ENCODE results near the gene NEK2.
A peak's percentile ranks its signal among the peaks of the same experiment; 100 is the strongest.
"Not testable (repeated sequence)": the region's sequence is repeated elsewhere in the genome, so short reads cannot be mapped to it uniquely, and the experiment has no call there.

Gene NEK2

DNA sequence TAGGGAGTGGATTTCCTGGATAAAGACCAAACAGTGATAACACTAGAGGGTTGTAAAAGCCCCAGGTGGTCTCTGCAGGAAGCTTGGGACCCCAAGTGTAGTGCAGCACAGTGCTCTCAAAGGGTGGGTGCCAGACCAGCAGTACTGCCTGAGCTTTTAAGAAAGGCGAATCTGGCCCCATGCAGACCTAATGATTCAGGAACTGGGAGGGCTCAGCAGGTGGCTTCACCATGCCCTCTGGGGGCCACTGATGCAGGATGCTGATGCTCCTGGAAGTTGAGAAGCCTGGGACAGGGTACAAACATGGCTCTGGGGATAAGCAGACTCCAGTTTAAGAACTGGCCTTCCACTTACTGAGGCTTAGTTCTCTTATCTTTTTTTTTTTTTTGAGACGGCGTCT is 29.1 kb upstream of the NEK2 start:
- Mint-ChIP-seq H3K4me3 (no peak overlapping the region), H3K9me3 (no peaks in the 10 kb centered on the region), H3K36me3 (no peaks in the 10 kb centered on the region), H3K27ac (no peak overlapping the region), H3K4me1 (peaks cover 6% of the 10 kb centered on the region), H3K27me3 (peaks cover 2% of the 10 kb centered on the region)
- DNase-seq (ENCODE audit: low spot score in 2 of 2) (no peak), ATAC-seq (ENCODE audit: low read depth) (no peak)

DNA sequence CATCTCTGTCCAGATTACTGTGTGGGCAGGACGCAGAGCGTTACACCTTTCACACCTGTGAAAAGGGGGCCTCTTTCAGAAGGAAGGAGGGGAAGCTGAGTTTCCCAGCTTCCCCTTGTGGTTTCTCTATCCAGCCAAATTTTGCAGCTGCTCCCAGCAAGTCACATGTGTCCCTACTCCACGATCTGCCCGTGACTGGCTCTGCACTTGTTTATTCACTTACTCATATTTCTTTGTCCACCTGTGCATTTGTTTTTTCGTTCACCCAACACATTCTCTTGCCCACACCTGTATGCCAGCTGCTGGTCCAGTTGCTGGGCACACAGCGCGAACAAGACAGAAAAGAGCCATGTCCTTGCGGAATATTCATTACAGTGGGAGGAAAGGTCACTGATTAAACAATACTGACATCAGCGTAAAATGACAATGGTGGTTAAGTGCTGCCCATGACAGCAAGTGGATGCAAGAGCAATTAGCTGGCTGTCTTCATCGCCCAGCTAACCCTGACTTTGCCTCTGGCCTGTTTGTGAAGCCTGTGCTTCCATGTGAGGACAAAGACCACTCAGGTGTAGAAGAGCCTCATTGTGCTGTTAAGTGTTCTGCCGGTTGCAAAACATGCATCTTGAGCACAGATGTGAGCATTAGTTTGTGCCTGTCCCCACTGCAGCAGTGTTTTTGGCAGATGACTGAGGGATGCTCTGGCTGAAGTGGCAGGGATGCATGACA is 28.6 kb upstream of the NEK2 start:
- no peak for ATAC-seq (ENCODE audit: low read depth)
- H3K9me3 Mint-ChIP-seq = no peaks in the 10 kb centered on the region
- no peaks in the 10 kb centered on the region for H3K36me3 Mint-ChIP-seq
- H3K27ac Mint-ChIP-seq = no peak overlapping the region
- peaks cover 2% of the 10 kb centered on the region for H3K27me3 Mint-ChIP-seq
- peaks cover 9% of the 10 kb centered on the region for H3K4me1 Mint-ChIP-seq
- no peak overlapping the region for H3K4me3 Mint-ChIP-seq
- DNase-seq (ENCODE audit: low spot score in 2 of 2) = no peak

DNA sequence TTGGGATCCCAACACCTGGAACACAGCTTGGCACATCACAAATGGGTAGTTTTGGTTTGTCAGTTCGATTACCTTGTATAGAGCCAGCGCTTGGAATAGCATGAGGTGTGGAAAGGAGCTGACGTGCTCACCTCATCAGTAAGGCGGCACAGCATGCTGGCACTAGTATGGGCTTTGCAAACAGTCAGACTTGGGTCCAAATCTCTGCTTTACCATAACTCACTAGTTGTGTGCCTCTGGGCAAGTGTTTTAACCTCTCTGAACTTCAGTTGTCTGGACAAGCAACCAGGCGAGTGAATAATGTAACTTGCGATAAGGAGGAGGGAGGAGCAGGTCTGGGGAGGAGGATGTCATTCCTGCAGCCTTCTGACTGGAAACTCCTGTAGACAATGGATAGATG is 26.3 kb upstream of the NEK2 start:
- DNase-seq (ENCODE audit: low spot score in 2 of 2) (no peak), ATAC-seq (ENCODE audit: low read depth) (no peak)
- Mint-ChIP-seq H3K36me3 (no peaks in the 10 kb centered on the region), H3K27ac (no peak overlapping the region), H3K27me3 (peaks cover 2% of the 10 kb centered on the region), H3K4me1 (peaks cover 26% of the 10 kb centered on the region), H3K4me3 (no peak overlapping the region), H3K9me3 (no peaks in the 10 kb centered on the region)

DNA sequence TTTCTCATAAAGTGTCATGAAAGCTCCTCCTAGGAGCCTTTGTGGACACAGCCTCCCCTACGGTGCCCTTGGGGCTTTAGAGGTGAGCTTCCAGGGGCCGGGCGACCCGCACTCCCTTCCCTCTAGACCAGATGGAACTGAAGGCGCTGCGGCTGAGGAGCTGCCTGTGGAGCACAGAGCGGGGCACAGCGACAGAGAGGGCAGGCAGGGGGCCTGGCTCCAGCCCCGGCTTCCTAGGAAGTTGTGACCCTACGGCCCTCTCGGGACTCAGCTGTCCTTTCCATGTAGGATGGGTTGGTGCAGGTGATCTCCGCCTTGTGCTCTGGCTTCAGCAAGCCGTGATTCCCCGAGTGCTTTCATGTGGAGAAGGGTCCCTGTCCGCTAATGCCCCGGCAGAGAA is 23.6 kb upstream of the NEK2 start:
- H3K36me3 Mint-ChIP-seq = no peaks in the 10 kb centered on the region
- no peak overlapping the region for H3K27ac Mint-ChIP-seq
- peak overlapping the region; percentile 68 for H3K4me3 Mint-ChIP-seq
- peaks cover 38% of the 10 kb centered on the region for H3K4me1 Mint-ChIP-seq
- no peaks in the 10 kb centered on the region for H3K9me3 Mint-ChIP-seq
- ATAC-seq (ENCODE audit: low read depth) = no peak
- DNase-seq (ENCODE audit: low spot score in 2 of 2) = no peak
- peaks cover 2% of the 10 kb centered on the region for H3K27me3 Mint-ChIP-seq

DNA sequence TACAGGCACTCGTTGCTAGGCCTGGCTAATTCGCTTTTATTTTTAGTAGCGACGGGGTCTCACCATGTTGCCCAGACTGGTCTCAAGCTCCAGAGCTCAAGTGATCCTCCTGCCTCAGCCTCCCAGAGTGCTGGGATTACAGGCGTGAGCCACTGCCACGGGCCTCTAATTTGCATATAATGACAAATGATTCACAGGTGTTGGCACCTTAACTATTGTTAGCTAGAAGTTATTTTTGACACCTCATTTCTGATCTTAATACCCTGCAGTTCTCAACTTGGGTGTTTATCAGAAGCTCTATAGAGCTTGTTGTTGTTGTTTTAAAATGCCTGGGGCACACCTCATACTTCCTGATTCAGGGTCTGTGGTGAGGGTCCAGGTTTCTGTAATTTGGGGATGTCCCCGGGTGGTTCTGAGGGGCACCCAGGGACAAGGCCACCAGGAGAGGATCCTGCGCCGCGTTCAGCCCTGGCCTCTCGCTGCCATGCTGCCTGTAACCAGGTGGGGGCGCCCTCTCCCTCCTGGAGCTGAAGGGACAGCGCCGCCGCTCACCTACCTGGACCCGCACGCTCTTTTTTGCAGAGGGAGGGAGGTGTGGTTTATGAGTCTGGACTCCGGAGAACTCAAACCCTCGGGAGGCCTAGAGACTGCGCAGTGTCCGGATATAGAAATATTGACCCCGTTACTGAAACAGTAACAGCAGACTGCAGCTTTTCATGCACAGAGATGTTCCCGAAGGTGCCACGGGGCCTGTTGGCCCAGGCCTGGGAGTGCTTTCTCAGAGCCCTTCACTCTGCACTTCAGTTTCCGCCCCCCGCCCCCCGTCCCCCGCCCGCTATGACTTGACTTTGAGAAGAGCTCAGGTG is 23.0 kb upstream of the NEK2 start:
- Mint-ChIP-seq H3K4me3 (peak overlapping the region; percentile 68), H3K4me1 (peaks cover 38% of the 10 kb centered on the region), H3K27me3 (peaks cover 2% of the 10 kb centered on the region), H3K36me3 (no peaks in the 10 kb centered on the region), H3K27ac (peak overlapping the region; percentile 72), H3K9me3 (no peaks in the 10 kb centered on the region)
- ATAC-seq (ENCODE audit: low read depth) = peak; percentile 45
- DNase-seq (ENCODE audit: low spot score in 2 of 2) = peak; percentile 79 to 85

DNA sequence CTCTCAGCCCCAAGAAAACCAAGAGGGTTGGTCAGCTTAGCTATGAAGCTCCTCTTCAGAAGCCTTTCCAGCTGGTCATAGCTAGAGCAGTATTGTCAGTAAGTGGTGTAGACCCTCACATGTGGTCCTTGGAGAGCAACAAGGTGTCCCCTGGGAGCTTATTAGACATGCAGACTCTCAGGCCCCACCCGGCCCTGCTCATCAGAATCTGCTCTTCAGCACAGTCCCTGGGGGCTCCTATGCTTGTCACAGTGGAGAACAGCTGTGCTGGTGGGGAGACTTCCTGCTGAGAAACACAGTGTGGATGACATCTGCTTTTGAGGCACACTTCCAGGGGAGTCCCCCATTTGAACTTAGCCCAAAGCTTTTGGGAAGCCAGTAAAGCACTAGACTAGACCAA is 21.9 kb upstream of the NEK2 start:
- Mint-ChIP-seq H3K27me3 (peaks cover 2% of the 10 kb centered on the region), H3K4me3 (peak overlapping the region; percentile 64), H3K9me3 (no peaks in the 10 kb centered on the region), H3K36me3 (no peaks in the 10 kb centered on the region), H3K4me1 (peaks cover 38% of the 10 kb centered on the region), H3K27ac (peak overlapping the region; percentile 18)
- DNase-seq (ENCODE audit: low spot score in 2 of 2) = peak; percentile 64
- ATAC-seq (ENCODE audit: low read depth) = peak; percentile 92

DNA sequence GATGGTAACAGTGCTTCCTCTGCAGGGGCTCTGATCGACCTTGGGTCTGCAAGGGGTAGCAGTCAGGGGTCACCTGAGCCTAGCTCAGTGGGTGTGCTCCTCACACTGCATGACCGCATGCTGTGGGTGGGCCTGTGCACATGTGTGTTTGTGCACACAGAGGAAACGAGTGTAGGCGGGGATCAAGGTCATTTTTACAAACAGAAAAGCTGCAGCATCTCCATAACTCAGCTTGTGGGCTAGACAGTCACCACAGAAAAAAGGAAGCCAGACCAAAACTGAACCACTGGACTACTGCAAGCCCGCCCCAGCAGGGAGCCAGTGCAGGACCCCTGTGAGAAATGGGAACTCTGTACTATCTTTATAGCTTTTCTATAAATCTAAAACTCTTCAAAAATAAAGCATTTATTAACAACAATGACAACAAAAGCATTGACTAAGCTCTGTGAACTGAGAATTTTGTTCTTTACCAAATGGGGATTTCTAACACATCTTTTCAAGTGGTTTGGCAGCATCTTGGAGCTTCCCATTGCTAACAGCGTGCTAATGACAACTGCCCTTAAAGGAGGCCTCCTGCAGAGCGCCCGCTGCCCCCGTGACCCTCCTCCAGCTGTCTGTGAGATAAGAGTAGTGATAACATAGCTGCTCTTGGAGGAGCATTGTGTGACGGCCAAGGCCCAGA is 19.9 kb upstream of the NEK2 start:
- peaks cover 38% of the 10 kb centered on the region for H3K4me1 Mint-ChIP-seq
- H3K9me3 Mint-ChIP-seq = no peaks in the 10 kb centered on the region
- DNase-seq (ENCODE audit: low spot score in 2 of 2) (no peak), ATAC-seq (ENCODE audit: low read depth) (peak; percentile 24)
- H3K36me3 Mint-ChIP-seq = no peaks in the 10 kb centered on the region
- H3K4me3 Mint-ChIP-seq = peak overlapping the region; percentile 59
- H3K27me3 Mint-ChIP-seq = no peaks in the 10 kb centered on the region
- H3K27ac Mint-ChIP-seq = peak overlapping the region; percentile 70

DNA sequence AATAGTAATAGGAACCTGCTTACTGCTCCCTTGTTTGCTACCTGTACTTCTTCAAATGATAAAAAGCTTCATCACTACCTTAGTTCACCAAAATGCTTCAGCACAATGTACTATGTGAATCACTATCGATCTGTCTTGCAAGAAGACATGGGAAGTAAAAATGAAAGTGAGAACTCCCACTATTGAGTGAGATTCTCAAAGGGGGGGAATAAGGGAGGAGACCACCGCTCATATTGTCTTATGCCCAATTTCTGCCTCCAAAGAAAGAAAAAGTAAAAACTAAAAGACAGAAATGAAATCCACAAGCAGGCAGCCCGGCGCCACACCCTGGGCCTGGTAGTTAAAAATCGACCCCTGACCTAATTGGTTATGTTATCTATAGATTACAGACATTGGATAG is 18.5 kb upstream of the NEK2 start:
- not testable (repeated sequence) for ATAC-seq (ENCODE audit: low read depth); H3K9me3 Mint-ChIP-seq; H3K4me3 Mint-ChIP-seq; H3K36me3 Mint-ChIP-seq; DNase-seq (ENCODE audit: low spot score in 2 of 2); H3K27me3 Mint-ChIP-seq; H3K27ac Mint-ChIP-seq
- peaks cover 33% of the 10 kb centered on the region for H3K4me1 Mint-ChIP-seq

DNA sequence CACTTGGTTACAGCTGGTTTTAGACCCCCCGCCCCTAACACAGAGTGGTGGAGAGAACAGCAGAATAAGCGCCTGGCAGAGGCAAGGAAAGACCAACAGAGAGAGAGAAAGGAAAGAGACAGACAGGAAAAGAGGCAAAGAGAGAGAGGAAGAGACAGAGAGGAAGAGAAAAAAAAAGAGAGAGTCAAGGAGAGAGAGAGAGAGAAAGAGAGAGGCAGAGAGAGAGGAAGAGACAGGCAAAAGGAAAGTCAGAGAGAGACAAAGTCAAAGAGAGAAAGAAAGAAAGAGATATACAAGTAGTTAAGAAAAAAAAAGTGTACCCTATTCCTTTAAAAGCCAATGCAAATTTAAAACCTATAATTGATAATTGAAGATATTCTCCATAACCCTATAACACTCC is 13.0 kb upstream of the NEK2 start:
- Mint-ChIP-seq H3K4me3 (no peak overlapping the region), H3K36me3 (no peaks in the 10 kb centered on the region), H3K27ac (peak overlapping the region; percentile 14)

DNA sequence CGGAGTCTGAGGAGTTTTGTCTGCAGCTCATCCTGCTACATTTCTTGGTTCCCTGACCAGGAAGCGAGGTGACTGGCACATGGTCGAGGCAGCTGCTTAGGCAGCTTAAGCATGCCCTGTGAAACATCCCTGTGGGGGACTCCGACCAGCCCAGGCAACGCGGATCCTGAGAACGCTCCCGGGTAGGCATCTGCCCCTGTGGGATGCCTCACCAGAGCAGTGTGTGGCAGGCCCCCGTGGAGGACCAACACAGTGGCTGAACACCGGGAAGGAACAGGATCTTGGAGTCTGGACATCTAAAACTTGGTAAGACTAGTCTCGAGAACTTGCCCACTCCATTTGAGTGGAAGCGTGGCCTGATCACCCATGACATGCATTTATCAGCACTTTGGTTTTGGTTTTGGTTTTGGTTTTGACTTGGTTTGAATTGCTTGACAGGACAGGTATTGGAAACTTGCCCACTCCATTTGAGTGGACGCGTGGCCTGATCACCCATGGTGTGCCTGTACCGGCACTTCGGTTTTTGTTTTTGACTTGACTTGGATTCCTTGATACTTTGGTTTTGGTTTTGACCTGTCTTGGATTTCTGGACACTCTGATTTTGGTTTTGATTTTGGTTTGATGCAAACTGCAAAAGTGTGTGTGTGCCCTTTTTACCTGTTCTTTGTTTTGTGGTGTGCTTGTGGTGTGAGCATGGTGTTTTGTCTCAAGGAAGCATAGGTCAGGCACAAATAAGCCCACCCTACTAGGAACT is 12.2 kb upstream of the NEK2 start:
- no peaks in the 10 kb centered on the region for H3K27me3 Mint-ChIP-seq
- no peak for ATAC-seq (ENCODE audit: low read depth)
- peak overlapping the region; percentile 75 for H3K4me3 Mint-ChIP-seq
- DNase-seq (ENCODE audit: low spot score in 2 of 2) = no peak
- H3K36me3 Mint-ChIP-seq = no peaks in the 10 kb centered on the region
- peaks cover 25% of the 10 kb centered on the region for H3K4me1 Mint-ChIP-seq
- peak overlapping the region; percentile 14 for H3K27ac Mint-ChIP-seq
- no peaks in the 10 kb centered on the region for H3K9me3 Mint-ChIP-seq

More for the DNA sequence above, 13.0 kb upstream of the NEK2 start:
- no peaks in the 10 kb centered on the region for H3K9me3 Mint-ChIP-seq
- DNase-seq (ENCODE audit: low spot score in 2 of 2) = no peak
- no peaks in the 10 kb centered on the region for H3K27me3 Mint-ChIP-seq
- peaks cover 18% of the 10 kb centered on the region for H3K4me1 Mint-ChIP-seq
- no peak for ATAC-seq (ENCODE audit: low read depth)

DNA sequence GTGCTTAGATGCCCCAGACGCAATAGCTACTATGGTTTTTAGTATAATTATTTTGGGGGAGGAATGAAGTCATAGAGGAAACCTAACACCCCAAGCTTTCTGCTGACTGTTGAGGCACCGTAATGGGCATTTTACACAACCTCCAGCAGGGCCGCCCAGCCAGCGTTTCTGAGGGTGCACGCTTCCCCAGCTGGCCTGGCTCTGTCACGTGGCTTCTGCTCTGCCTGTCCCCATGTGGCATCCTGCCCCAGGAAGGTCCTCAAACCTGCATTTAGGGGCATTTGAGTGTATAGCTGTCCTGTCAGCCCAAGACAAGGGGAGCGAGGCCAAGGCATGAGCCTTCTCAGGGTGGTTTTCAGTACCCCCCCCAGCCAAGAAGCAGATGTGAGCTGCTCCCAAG is 10.4 kb upstream of the NEK2 start:
- no peak for DNase-seq (ENCODE audit: low spot score in 2 of 2)
- H3K4me1 Mint-ChIP-seq = peaks cover 28% of the 10 kb centered on the region
- H3K27me3 Mint-ChIP-seq = no peaks in the 10 kb centered on the region
- ATAC-seq (ENCODE audit: low read depth) = no peak
- no peaks in the 10 kb centered on the region for H3K9me3 Mint-ChIP-seq
- H3K36me3 Mint-ChIP-seq = no peaks in the 10 kb centered on the region
- no peak overlapping the region for H3K27ac Mint-ChIP-seq
- H3K4me3 Mint-ChIP-seq = no peak overlapping the region

DNA sequence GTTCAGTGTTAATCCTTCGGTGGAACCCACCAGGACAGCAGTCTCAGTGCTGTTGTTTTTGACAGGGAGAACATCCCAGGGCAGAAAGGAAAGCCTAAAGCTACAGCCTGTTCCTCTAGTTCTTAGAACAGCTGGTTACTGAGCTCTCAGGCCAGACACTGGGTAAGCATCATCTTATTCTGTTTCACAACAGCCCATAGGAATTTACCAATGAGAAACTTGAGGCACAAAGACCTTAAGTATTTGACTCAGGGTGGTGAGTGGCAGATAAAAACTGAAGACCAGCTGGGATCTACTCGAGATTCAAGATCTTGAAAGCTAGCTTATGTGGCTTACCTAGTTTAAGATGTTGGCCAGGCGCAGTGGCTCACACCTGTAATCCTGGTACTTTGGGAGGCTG is 9.4 kb upstream of the NEK2 start:
- ATAC-seq (ENCODE audit: low read depth) (no peak), DNase-seq (ENCODE audit: low spot score in 2 of 2) (no peak)
- no peak overlapping the region for H3K27ac Mint-ChIP-seq
- H3K4me3 Mint-ChIP-seq = no peak overlapping the region
- no peaks in the 10 kb centered on the region for H3K27me3 Mint-ChIP-seq
- H3K4me1 Mint-ChIP-seq = peaks cover 29% of the 10 kb centered on the region
- H3K36me3 Mint-ChIP-seq = no peaks in the 10 kb centered on the region
- no peaks in the 10 kb centered on the region for H3K9me3 Mint-ChIP-seq

DNA sequence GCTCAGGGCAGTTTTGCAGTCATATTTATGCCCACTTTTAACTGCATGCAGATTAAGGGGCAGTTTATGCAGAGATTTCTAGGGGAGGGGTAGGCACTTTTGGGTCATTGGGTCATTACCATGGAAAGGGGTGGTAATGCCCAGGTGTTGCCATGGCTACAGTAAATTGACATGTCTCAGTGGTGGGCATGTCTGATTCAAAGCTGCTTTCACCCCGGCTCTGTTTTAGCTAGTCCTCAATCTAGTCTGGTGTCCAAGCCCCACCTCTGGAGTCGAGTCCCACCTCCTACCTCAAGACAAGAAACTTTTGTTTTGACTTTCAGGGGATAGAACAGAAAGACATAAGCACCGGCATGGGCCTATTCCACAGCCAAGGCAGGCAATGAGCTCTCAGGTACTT is 8.9 kb upstream of the NEK2 start:
- H3K27me3 Mint-ChIP-seq = no peaks in the 10 kb centered on the region
- no peaks in the 10 kb centered on the region for H3K36me3 Mint-ChIP-seq
- no peak overlapping the region for H3K27ac Mint-ChIP-seq
- H3K9me3 Mint-ChIP-seq = no peaks in the 10 kb centered on the region
- H3K4me3 Mint-ChIP-seq = no peak overlapping the region
- DNase-seq (ENCODE audit: low spot score in 2 of 2) (no peak), ATAC-seq (ENCODE audit: low read depth) (no peak)
- H3K4me1 Mint-ChIP-seq = peaks cover 33% of the 10 kb centered on the region

Data from memory B cell (primary cell).